Astrocyte (in vitro differentiated cells and primary cell): ENCODE measurements around the gene DPY30. TPM values are rescaled to one million over a fixed set of nuclear protein-coding genes. Genes with fewer than 3 reads are reported as not detected.

Experiments
- DNase-seq: peaks from one replicate; pipeline ENCODE4 v3.0.0-alpha.2; 2010; ENCODE audit warnings: low read depth
- FAIRE-seq: peaks from 2 replicates; lab custom pipeline; 2011; peaks lifted over from hg19 to GRCh38; lab: Jason Lieb, UNC
- H2AFZ ChIP-seq: 2 replicates; pipeline ENCODE4 v1.6.0; 2012; ENCODE audit warnings: low read depth, low read length, inconsistent platforms
- H3K27ac ChIP-seq: 2 replicates; pipeline ENCODE4 v1.5.1; 2011; ENCODE audit warnings: low read depth, low read length, inconsistent platforms
- H3K27me3 ChIP-seq: 2 replicates; pipeline ENCODE4 v1.6.0; 2011; ENCODE audit warnings: low read length, inconsistent platforms; ENCODE audit not compliant: insufficient read depth
- H3K36me3 ChIP-seq: 2 replicates; pipeline ENCODE4 v1.5.1; 2011; ENCODE audit warnings: low read length, inconsistent platforms; ENCODE audit not compliant: insufficient read depth
- H3K4me1 ChIP-seq: 2 replicates; pipeline ENCODE4 v1.5.1; 2011; ENCODE audit warnings: low read length, inconsistent platforms; ENCODE audit not compliant: insufficient read depth
- H3K4me2 ChIP-seq: 2 replicates; pipeline ENCODE4 v1.6.0; 2012; ENCODE audit warnings: low read length, inconsistent platforms
- H3K4me3 ChIP-seq: 2 replicates; pipeline ENCODE4 v1.5.1; 2011; ENCODE audit warnings: low read depth, mild to moderate bottlenecking, low read length, inconsistent platforms; ENCODE audit not compliant: insufficient read depth
- H3K79me2 ChIP-seq: 2 replicates; pipeline ENCODE4 v1.6.0; 2012; ENCODE audit warnings: mild to moderate bottlenecking, low read length, inconsistent platforms; ENCODE audit not compliant: insufficient read depth
- H3K9ac ChIP-seq: 2 replicates; pipeline ENCODE4 v1.6.0; 2012; ENCODE audit warnings: mild to moderate bottlenecking, low read length, inconsistent platforms
- H3K9me3 ChIP-seq: 2 replicates; pipeline ENCODE4 v1.5.1; 2012; ENCODE audit warnings: low read depth, mild to moderate bottlenecking, low read length, inconsistent platforms; ENCODE audit not compliant: insufficient read depth
- H4K20me1 ChIP-seq: 2 replicates; pipeline ENCODE4 v1.6.0; 2012; ENCODE audit warnings: low read length, inconsistent platforms; ENCODE audit not compliant: insufficient read depth
- H3K27ac Mint-ChIP-seq: one replicate; pipeline ENCODE4 v1.8.0; 2021; ENCODE audit warnings: mild to moderate bottlenecking, mixed read lengths; ENCODE audit not compliant: unreplicated experiment
- H3K27me3 Mint-ChIP-seq: one replicate; pipeline ENCODE4 v1.8.0; 2021; ENCODE audit warnings: low read depth, mixed read lengths; ENCODE audit not compliant: unreplicated experiment
- H3K36me3 Mint-ChIP-seq: one replicate; pipeline ENCODE4 v1.8.0; 2021; ENCODE audit warnings: low read depth, mixed read lengths; ENCODE audit not compliant: unreplicated experiment
- H3K4me1 Mint-ChIP-seq: one replicate; pipeline ENCODE4 v1.8.0; 2021; ENCODE audit warnings: low read depth, mixed read lengths; ENCODE audit not compliant: unreplicated experiment
- H3K4me3 Mint-ChIP-seq: one replicate; pipeline ENCODE4 v1.8.0; 2021; ENCODE audit warnings: mild to moderate bottlenecking, moderate library complexity, mixed read lengths; ENCODE audit not compliant: unreplicated experiment
- H3K9me3 Mint-ChIP-seq: one replicate; pipeline ENCODE4 v1.8.0; 2021; ENCODE audit warnings: mild to moderate bottlenecking, mixed read lengths; ENCODE audit not compliant: unreplicated experiment
- CTCF ChIP-seq: IDR thresholded peaks from 2 replicates; pipeline ENCODE4 v1.5.1; 2011; ENCODE audit warnings: low read depth, mild to moderate bottlenecking, inconsistent platforms, low read length, moderate library complexity; ENCODE audit not compliant: insufficient read depth
- EZH2 ChIP-seq: IDR thresholded peaks from 2 replicates; pipeline ENCODE4 v1.6.1; 2012; ENCODE audit warnings: mild to moderate bottlenecking, low read length, inconsistent platforms; ENCODE audit not compliant: insufficient read depth
- total RNA-seq: library from RNA; stranded (reverse); gene quantifications from 2 replicates; pipeline ENCODE4 v1.2.1, GENCODE V29; 2021

The DPY30 gene
- total RNA-seq, 1 donor from 2014 or later: 71.1 TPM

- Histone ChIP-seq H3K4me3 (no peak overlapping the region), H3K27ac (no peak overlapping the region), H3K36me3 (peaks cover 2% of the 10 kb centered on the region), H3K27me3 (no peaks in the 10 kb centered on the region), H2AFZ (no peak overlapping the region), H3K9ac (no peak overlapping the region), H3K4me2 (no peak overlapping the region), H3K9me3 (no peaks in the 10 kb centered on the region), H3K4me1 (no peaks in the 10 kb centered on the region), H3K79me2 (peaks cover 95% of the 10 kb centered on the region), H4K20me1 (peaks cover 70% of the 10 kb centered on the region)
- TF ChIP-seq EZH2: no peak
- TF ChIP-seq CTCF: no peak
- DNase-seq (no peak), FAIRE-seq (peak; percentile 37)
- H3K27me3 Mint-ChIP-seq: no peaks in the 10 kb centered on the region
- no peak overlapping the region for H3K4me3 Mint-ChIP-seq
- peaks cover 4% of the 10 kb centered on the region for H3K36me3 Mint-ChIP-seq
- peaks cover 12% of the 10 kb centered on the region for H3K4me1 Mint-ChIP-seq
- H3K9me3 Mint-ChIP-seq: no peaks in the 10 kb centered on the region
- H3K27ac Mint-ChIP-seq: no peak overlapping the region
Observed at GRCh38 chr2:31979018-31979417, 60.6 kb downstream of the DPY30 start.

GRCh38 chr2:31978436-31978835 is 61.2 kb downstream of the DPY30 start:
- H3K27ac ChIP-seq: no peak overlapping the region
- TF ChIP-seq EZH2: no peak
- TF ChIP-seq CTCF: no peak
- H3K9me3 ChIP-seq: no peaks in the 10 kb centered on the region
- peaks cover 66% of the 10 kb centered on the region for H4K20me1 ChIP-seq
- Mint-ChIP-seq H3K9me3 (no peaks in the 10 kb centered on the region), H3K4me1 (peaks cover 10% of the 10 kb centered on the region), H3K36me3 (peaks cover 2% of the 10 kb centered on the region), H3K27me3 (no peaks in the 10 kb centered on the region), H3K27ac (no peak overlapping the region), H3K4me3 (no peak overlapping the region)
- H3K79me2 ChIP-seq: peaks cover 95% of the 10 kb centered on the region
- no peak overlapping the region for H3K9ac ChIP-seq
- no peaks in the 10 kb centered on the region for H3K27me3 ChIP-seq
- no peaks in the 10 kb centered on the region for H3K4me1 ChIP-seq
- H3K4me2 ChIP-seq: no peak overlapping the region
- no peak overlapping the region for H3K4me3 ChIP-seq
- no peak for FAIRE-seq
- no peak overlapping the region for H2AFZ ChIP-seq
- no peak for DNase-seq
- H3K36me3 ChIP-seq: peaks cover 2% of the 10 kb centered on the region

Other genes starting within 250 kb of the DPY30 start
- 59.7 and 65.2 TPM in 2 replicates for gene MEMO1, start 28.8 kb downstream of the DPY30 start, total RNA-seq
- gene SPAST, start 23.8 kb upstream of the DPY30 start, total RNA-seq: 18.0 and 19.6 TPM in 2 replicates
- 29.6 and 30.4 TPM in 2 replicates for gene SLC30A6, start 126.1 kb upstream of the DPY30 start, total RNA-seq
- gene NLRC4, start 225.1 kb upstream of the DPY30 start, total RNA-seq: not detected in 2 replicates
- gene YIPF4, start 238.1 kb upstream of the DPY30 start, total RNA-seq: 52.3 and 53.5 TPM in 2 replicates